BLaER1 treated with 17β-estradiol and CSF1 and Interleukin-3, amounts not matched to agents 10 nM and 100 nM (cell line): ENCODE results near the gene TRPM7.
A peak's percentile ranks its signal among the peaks of the same experiment; 100 is the strongest.

ENCODE experiments used
- H3K27ac ChIP-seq, 11 experiments: shearing (Covaris generic); formaldehyde crosslinking; 2 replicates each; pipeline ENCODE4 v1.8.1; 2022
- H3K27me3 ChIP-seq, 11 experiments: shearing (Covaris generic); formaldehyde crosslinking; 2 replicates each; pipeline ENCODE4 v1.8.1; 2022
- H3K36me3 ChIP-seq, 11 experiments: shearing (Covaris generic); formaldehyde crosslinking; 2 replicates each; pipeline ENCODE4 v1.8.1; 2022
- H3K4me1 ChIP-seq, 10 experiments: shearing (Covaris generic); formaldehyde crosslinking; 2 replicates each; pipeline ENCODE4 v1.8.1; 2022
- H3K4me2 ChIP-seq, 11 experiments: shearing (Covaris generic); formaldehyde crosslinking; 2 replicates each; pipeline ENCODE4 v1.8.1; 2022
- H3K4me3 ChIP-seq, 10 experiments: shearing (Covaris generic); formaldehyde crosslinking; 2 replicates each; pipeline ENCODE4 v1.8.1; 2022
- H3K9ac ChIP-seq, 11 experiments: shearing (Covaris generic); formaldehyde crosslinking; 2 replicates each; pipeline ENCODE4 v1.8.1; 2022
- H3K9me3 ChIP-seq, 11 experiments: shearing (Covaris generic); formaldehyde crosslinking; replicated peaks in 1 of 11; 2 replicates each; pipeline ENCODE4 v1.8.1; 2022
- H4K20me1 ChIP-seq, 11 experiments: shearing (Covaris generic); formaldehyde crosslinking; 2 replicates each; pipeline ENCODE4 v1.8.1; 2022
- Cebpa-rat ChIP-seq, 11 experiments: shearing (Covaris generic); IDR thresholded peaks; 2 replicates each; pipeline ENCODE4 v1.8.1; 2022

The TRPM7 gene

GRCh38 chr15:50686469-50687301, at the start of gene TRPM7:
TRPM7 (minus strand) TSS chr15:50686797; CDS start chr15:50686533, 264 bp downstream.
- Histone ChIP-seq H4K20me1 (peaks cover 42 to 46% (median 44%) of the 10 kb centered on the region in 11 experiments; a peak in 21 of 22 replicates), H3K4me3 (peak within 1 kb of the TSS; percentile 85 to 98 (median 93)), H3K4me2 (peak within 1 kb of the TSS; percentile 87 to 97 (median 92)), H3K9ac (peak within 1 kb of the TSS; percentile 91 to 98 (median 95)), H3K9me3 (no peaks in the 10 kb centered on the region), H3K27me3 (no peaks in the 10 kb centered on the region), H3K36me3 (peaks cover 21 to 36% (median 34%) of the 10 kb centered on the region in 11 experiments; a peak in 21 of 22 replicates), H3K4me1 (peaks cover 33 to 56% (median 43%) of the 10 kb centered on the region in 10 experiments), H3K27ac (peak within 1 kb of the TSS; percentile 87 to 98 (median 95))
- TF ChIP-seq Cebpa-rat (IDR thresholded peaks at IDR 0.05) = peak; percentile 50 to 96 (median 89); a peak in 20 of 22 replicates

- Histone ChIP-seq H3K36me3 (peaks cover 55 to 100% (median 92%) of the 10 kb centered on the region in 11 experiments), H3K4me3 (no peak overlapping the region), H3K4me2 (no peak overlapping the region), H3K9ac (no peak overlapping the region), H4K20me1 (0 out of 22 replicates have a peak, but pooled peaks cover 0 to 5% (median 0%) of the 10 kb centered on the region in 11 experiments), H3K27ac (no peak overlapping the region), H3K4me1 (no peaks in the 10 kb centered on the region), H3K9me3 (peaks cover 0 to 11% (median 0%) of the 10 kb centered on the region in 11 experiments; a peak in 6 of 22 replicates), H3K27me3 (no peaks in the 10 kb centered on the region)
- TF ChIP-seq Cebpa-rat (IDR thresholded peaks at IDR 0.05) = no peak
These were observed 48.6 kb upstream of the TRPM7 start for GRCh38 chr15:50735156-50735555.

- H3K27me3 ChIP-seq = no peaks in the 10 kb centered on the region
- H3K4me1 ChIP-seq = no peaks in the 10 kb centered on the region
- no peak for TF ChIP-seq Cebpa-rat (IDR thresholded peaks at IDR 0.05)
- H3K9ac ChIP-seq = no peak overlapping the region
- no peak overlapping the region for H3K27ac ChIP-seq
- no peak overlapping the region for H3K4me3 ChIP-seq
- H3K36me3 ChIP-seq = peaks cover 49 to 100% (median 88%) of the 10 kb centered on the region in 11 experiments
- no peak overlapping the region for H3K4me2 ChIP-seq
- H3K9me3 ChIP-seq = no peaks in the 10 kb centered on the region
- no peaks in the 10 kb centered on the region; a peak in 1 of 22 replicates for H4K20me1 ChIP-seq
These were observed 39.7 kb upstream of the TRPM7 start for GRCh38 chr15:50726315-50726714.

- Histone ChIP-seq H3K27me3 (no peaks in the 10 kb centered on the region), H3K36me3 (peaks cover 36 to 96% (median 64%) of the 10 kb centered on the region in 11 experiments), H3K4me1 (peaks cover 0 to 12% (median 1%) of the 10 kb centered on the region in 10 experiments; a peak in 7 of 20 replicates), H3K27ac (no peak overlapping the region), H3K4me3 (no peak overlapping the region), H4K20me1 (no peaks in the 10 kb centered on the region), H3K4me2 (no peak overlapping the region), H3K9ac (no peak overlapping the region), H3K9me3 (no peaks in the 10 kb centered on the region)
- no peak for TF ChIP-seq Cebpa-rat (IDR thresholded peaks at IDR 0.05)
These were observed 32.1 kb upstream of the TRPM7 start for GRCh38 chr15:50718700-50719125.

GRCh38 chr15:50712018-50712417, 25.4 kb upstream of the TRPM7 start:
- Histone ChIP-seq H3K9ac (peak overlapping the region in 1 of 11 experiments; percentile 14; a peak in 1 of 22 replicates), H3K9me3 (no peaks in the 10 kb centered on the region)
- TF ChIP-seq Cebpa-rat (IDR thresholded peaks at IDR 0.05) = no peak

GRCh38 chr15:50710585-50710984, 24.0 kb upstream of the TRPM7 start:
- H3K27me3 ChIP-seq = no peaks in the 10 kb centered on the region
- H3K36me3 ChIP-seq = peaks cover 5 to 95% (median 41%) of the 10 kb centered on the region in 11 experiments; a peak in 17 of 22 replicates
- no peak overlapping the region for H3K4me3 ChIP-seq
- peak overlapping the region in 1 of 11 experiments; percentile 7; a peak in 1 of 22 replicates for H3K27ac ChIP-seq
- H3K4me1 ChIP-seq = peaks cover 0 to 23% (median 17%) of the 10 kb centered on the region in 10 experiments; a peak in 15 of 20 replicates
- no peak for TF ChIP-seq Cebpa-rat (IDR thresholded peaks at IDR 0.05)
- H4K20me1 ChIP-seq = no peaks in the 10 kb centered on the region; a peak in 2 of 22 replicates
- H3K9me3 ChIP-seq = no peaks in the 10 kb centered on the region
- H3K9ac ChIP-seq = no peak overlapping the region
- no peak overlapping the region for H3K4me2 ChIP-seq

More at GRCh38 chr15:50712018-50712417, 25.4 kb upstream of the TRPM7 start:
- Histone ChIP-seq H3K4me3 (no peak overlapping the region), H3K27ac (peak overlapping the region in 4 of 11 experiments; percentile 4 to 35 (median 12); a peak in 4 of 22 replicates), H4K20me1 (no peaks in the 10 kb centered on the region; a peak in 2 of 22 replicates), H3K4me1 (peaks cover 0 to 23% (median 17%) of the 10 kb centered on the region in 10 experiments; a peak in 15 of 20 replicates), H3K27me3 (no peaks in the 10 kb centered on the region), H3K36me3 (peaks cover 5 to 94% (median 35%) of the 10 kb centered on the region in 11 experiments; a peak in 18 of 22 replicates), H3K4me2 (peak overlapping the region in 8 of 11 experiments; percentile 40 to 77 (median 64); a peak in 8 of 22 replicates)

- Histone ChIP-seq H3K27me3 (no peaks in the 10 kb centered on the region), H3K4me2 (no peak overlapping the region), H3K4me1 (peaks cover 0 to 13% (median 10%) of the 10 kb centered on the region in 10 experiments; a peak in 15 of 20 replicates), H4K20me1 (no peaks in the 10 kb centered on the region; a peak in 2 of 22 replicates), H3K36me3 (peaks cover 0 to 91% (median 27%) of the 10 kb centered on the region in 11 experiments; a peak in 16 of 22 replicates), H3K9ac (no peak overlapping the region), H3K9me3 (no peaks in the 10 kb centered on the region), H3K4me3 (no peak overlapping the region), H3K27ac (no peak overlapping the region)
- TF ChIP-seq Cebpa-rat (IDR thresholded peaks at IDR 0.05) = no peak
These were observed 21.4 kb upstream of the TRPM7 start for GRCh38 chr15:50707878-50708427.

- no peak overlapping the region for H3K4me3 ChIP-seq
- H3K9ac ChIP-seq = no peak overlapping the region
- no peak overlapping the region for H3K4me2 ChIP-seq
- no peaks in the 10 kb centered on the region for H3K4me1 ChIP-seq
- no peak overlapping the region for H3K27ac ChIP-seq
- H3K36me3 ChIP-seq = peaks cover 0 to 67% (median 16%) of the 10 kb centered on the region in 11 experiments; a peak in 15 of 22 replicates
- TF ChIP-seq Cebpa-rat (IDR thresholded peaks at IDR 0.05) = no peak
- no peaks in the 10 kb centered on the region for H4K20me1 ChIP-seq
- H3K9me3 ChIP-seq = no peaks in the 10 kb centered on the region
- H3K27me3 ChIP-seq = no peaks in the 10 kb centered on the region
These were observed 16.3 kb upstream of the TRPM7 start for GRCh38 chr15:50702762-50703334.
